Body of pancreas (tissue), 4 donors: ENCODE results near the gene MED25. TPM values are rescaled to one million over a fixed set of nuclear protein-coding genes. Genes with fewer than 3 reads are reported as not detected.
A peak's percentile ranks its signal among the peaks of the same experiment; 100 is the strongest.

ENCODE experiments used
- ATAC-seq: fragments of 150-250 bp; one replicate; pipeline ENCODE4 v1.9.1; 2016
- DNase-seq, 4 donors: peaks; one replicate each; pipeline ENCODE4 v3.0.0-alpha.2; 2019
- H3K27ac ChIP-seq, 4 donors: fragments of 200-600 bp; sonication (generic); 1 replicate in 3 of 4; 2 replicates in 1 of 4; pipeline versions ENCODE4 v1.5.1 to v1.6.1; 2016 to 2019; ENCODE audit warnings: mild to moderate bottlenecking in 1 of 4, mixed read lengths in 1 of 4, moderate library complexity in 1 of 4
- H3K27me3 ChIP-seq, 2 donors: fragments of 200-600 bp; sonication (generic); one replicate each; pipeline ENCODE4 v1.6.0; 2016; ENCODE audit warnings: mild to moderate bottlenecking in 1 of 2
- H3K36me3 ChIP-seq, 2 donors: fragments of 200-600 bp; sonication (generic); replicated peaks in 1 of 2; 2 replicates each; pipeline ENCODE4 v1.5.1; 2016; ENCODE audit warnings: low read depth in 2 of 2; ENCODE audit not compliant: insufficient read depth in 1 of 2
- H3K4me1 ChIP-seq: fragments of 200-600 bp; sonication (generic); one replicate; pipeline ENCODE4 v1.6.0; 2016
- H3K4me3 ChIP-seq, 2 donors: fragments of 200-600 bp; sonication (generic); 1 replicate in 1 of 2; 2 replicates in 1 of 2; pipeline ENCODE4 v1.5.1; 2016 to 2019
- H3K9me3 ChIP-seq, 3 donors: fragments of 200-600 bp; sonication (generic); 1 replicate in 2 of 3; 2 replicates in 1 of 3; pipeline ENCODE4 v1.5.1; 2016
- CTCF ChIP-seq, 7 experiments: fragments of 450-650 bp in 4 of 7; fragments of 200-600 bp in 3 of 7; sonication (generic) in 3 of 7; IDR thresholded peaks; one replicate each; pipeline ENCODE4 v1.5.1; 2016 to 2019; ENCODE audit warnings: antibody characterized with exemption in 7 of 7
- POLR2A ChIP-seq, 3 donors: fragments of 450-650 bp; IDR thresholded peaks; one replicate each; pipeline ENCODE4 v1.6.1; 2016; ENCODE audit warnings: antibody characterized with exemption in 3 of 3, mild to moderate bottlenecking in 2 of 3
- WGBS, 2 donors: methylation state at CpG; one replicate each; pipeline ENCODE4 v1.1.5; 2017; 5-methylcytosine and 5-hydroxymethylcytosine counted together
- intact Hi-C: fragments of 100-400 bp; cut with DNase I; formaldehyde crosslinking; loops from one replicate; pipeline ENCODE4 v1.15.1; 2023
- total RNA-seq, 2 donors: library from RNA; depleted of rRNA; stranded (reverse); fragments of >200 nt; gene quantifications; one replicate each; pipeline ENCODE4 v1.1.0, GENCODE V29; 2016

MED25 gene
- total RNA-seq, 2 donors from 2014 or later = 15.8 to 16.9 TPM

GRCh38 chr19:49844138-49845095, 26.3 kb downstream of the MED25 start:
- ATAC-seq (no peak), DNase-seq (no peak)
- Histone ChIP-seq H3K4me3 (no peak overlapping the region), H3K27ac (no peak overlapping the region), H3K9me3 (no peaks in the 10 kb centered on the region), H3K36me3 (peaks cover 0 to under 1% of the 10 kb centered on the region in 2 donors), H3K4me1 (no peaks in the 10 kb centered on the region), H3K27me3 (no peaks in the 10 kb centered on the region)
- no peak for TF ChIP-seq CTCF (IDR thresholded peaks at IDR 0.05)
- TF ChIP-seq POLR2A (IDR thresholded peaks at IDR 0.05) = no peak
- intact Hi-C loops = no loop called here
- WGBS, 2 donors = 76 to 94% methylated on average over 17 to 18 of the region's 18 CpGs

GRCh38 chr19:49845414-49845813, 27.3 kb downstream of the MED25 start:
- no peaks in the 10 kb centered on the region for H3K27me3 ChIP-seq
- H3K36me3 ChIP-seq = no peaks in the 10 kb centered on the region
- H3K4me3 ChIP-seq = no peak overlapping the region
- 40 to 43% methylated on average over 3 of the region's 3 CpGs for WGBS, 2 donors
- H3K27ac ChIP-seq = no peak overlapping the region
- no peak for TF ChIP-seq CTCF (IDR thresholded peaks at IDR 0.05)
- no peak for TF ChIP-seq POLR2A (IDR thresholded peaks at IDR 0.05)
- no peak for ATAC-seq
- intact Hi-C loops = no loop called here
- H3K9me3 ChIP-seq = no peaks in the 10 kb centered on the region
- no peak for DNase-seq
- peaks cover 8% of the 10 kb centered on the region for H3K4me1 ChIP-seq

GRCh38 chr19:49846408-49846807, 28.3 kb downstream of the MED25 start:
- H3K36me3 ChIP-seq = no peaks in the 10 kb centered on the region
- H3K4me1 ChIP-seq = peaks cover 8% of the 10 kb centered on the region
- DNase-seq = no peak
- intact Hi-C loops = no loop called here
- H3K9me3 ChIP-seq = no peaks in the 10 kb centered on the region
- no peak for TF ChIP-seq CTCF (IDR thresholded peaks at IDR 0.05)
- TF ChIP-seq POLR2A (IDR thresholded peaks at IDR 0.05) = no peak
- no peak overlapping the region for H3K4me3 ChIP-seq
- H3K27me3 ChIP-seq = no peaks in the 10 kb centered on the region
- no peak for ATAC-seq
- H3K27ac ChIP-seq = no peak overlapping the region
- WGBS, 2 donors = 81 to 84% methylated on average over 5 of the region's 5 CpGs

GRCh38 chr19:49847731-49848696, 29.9 kb downstream of the MED25 start:
- ATAC-seq = no peak
- no peak for TF ChIP-seq POLR2A (IDR thresholded peaks at IDR 0.05)
- TF ChIP-seq CTCF (IDR thresholded peaks at IDR 0.05) = no peak
- no peaks in the 10 kb centered on the region for H3K27me3 ChIP-seq
- no peaks in the 10 kb centered on the region for H3K9me3 ChIP-seq
- no peak overlapping the region for H3K27ac ChIP-seq
- intact Hi-C loops = no loop called here
- no peaks in the 10 kb centered on the region for H3K36me3 ChIP-seq
- no peak overlapping the region for H3K4me3 ChIP-seq
- peak in 1 of 4 donors; percentile 8 for DNase-seq
- H3K4me1 ChIP-seq = peaks cover 20% of the 10 kb centered on the region
- WGBS, 2 donors = 87 to 88% methylated on average over 9 to 10 of the region's 10 CpGs
